GM18499 (cell line): ENCODE data around the gene LSM12.
"Not testable (repeated sequence)": the region's sequence is repeated elsewhere in the genome, so short reads cannot be mapped to it uniquely, and the experiment has no call there.

ENCODE experiments used
- ATAC-seq: cut with Tn5 transposase; IDR thresholded peaks from one replicate; pipeline ENCODE4 v1.9.1; 2021; ENCODE audit warnings: moderate number of reproducible peaks; ENCODE audit not compliant: insufficient read depth, unreplicated experiment

Gene LSM12

DNA sequence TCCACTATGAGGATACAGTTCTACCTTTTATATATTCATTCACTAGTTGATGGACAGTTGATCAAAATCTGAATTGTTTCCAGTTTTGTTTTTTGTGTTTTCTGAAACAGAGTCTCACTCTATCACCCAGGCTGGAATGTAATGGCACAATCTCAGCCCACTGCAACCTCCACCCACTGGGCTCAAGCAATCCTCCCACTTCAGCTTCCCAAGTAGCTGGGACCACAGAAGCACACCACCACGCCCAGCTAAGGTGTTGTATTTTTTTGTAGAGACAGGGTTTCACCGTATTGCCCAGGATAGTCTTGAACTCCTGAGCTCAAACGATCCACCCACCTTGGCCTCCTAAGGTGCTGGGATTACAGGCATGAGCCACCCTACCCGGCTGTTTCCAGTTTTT lies 21.0 kb downstream of the LSM12 start:
- ATAC-seq, result no peak

GRCh38 chr17:44044071-44044470 lies 22.4 kb downstream of the LSM12 start:
- no peak for ATAC-seq

GRCh38 chr17:44043272-44043696 lies 23.2 kb downstream of the LSM12 start:
- ATAC-seq, result no peak

- ATAC-seq, result no peak
These were observed 26.4 kb downstream of the LSM12 start for GRCh38 chr17:44039829-44040635.

DNA sequence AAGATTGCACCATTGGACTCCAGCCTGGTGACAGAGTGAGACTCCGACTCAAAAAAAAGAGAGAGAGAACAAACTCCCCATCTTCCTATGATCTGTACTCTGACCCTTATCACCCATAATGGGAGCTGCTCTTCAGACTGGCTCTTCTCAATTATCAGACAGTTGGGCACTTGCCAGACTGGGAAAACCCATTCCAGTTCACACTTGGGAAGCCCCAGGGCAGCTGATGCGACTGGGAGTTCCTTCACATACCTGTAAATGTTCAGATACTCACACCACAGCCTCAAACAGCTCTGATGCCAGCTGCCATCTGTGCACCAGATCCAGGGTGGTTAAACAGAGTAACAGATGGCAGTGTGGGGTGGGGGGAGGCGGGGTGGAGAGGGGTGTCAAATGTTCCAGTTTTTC lies 27.9 kb downstream of the LSM12 start:
- ATAC-seq, result no peak

DNA sequence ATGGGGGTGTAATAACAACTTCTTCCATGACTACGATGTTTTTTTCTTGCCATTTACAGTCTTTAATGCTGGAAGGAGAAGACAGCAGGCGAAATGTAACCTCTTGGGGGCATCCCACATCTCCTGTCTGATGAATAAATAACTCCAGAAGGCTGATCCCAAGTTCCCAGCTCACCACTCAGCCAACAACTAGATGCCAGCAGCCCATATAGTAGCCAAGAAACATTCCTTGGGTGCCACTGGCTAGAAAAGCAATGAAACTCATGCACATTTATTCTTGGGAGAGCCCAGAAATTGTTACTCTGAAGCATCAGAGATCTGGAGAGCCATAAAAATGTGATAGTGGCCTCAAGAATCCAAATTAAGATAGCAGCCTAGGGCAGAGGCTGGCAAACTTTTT lies 29.0 kb downstream of the LSM12 start:
- no peak for ATAC-seq

GRCh38 chr17:44034688-44035087 lies 31.8 kb downstream of the LSM12 start:
- ATAC-seq, result not testable (repeated sequence)

- no peak for ATAC-seq
These were observed 32.5 kb downstream of the LSM12 start for GRCh38 chr17:44033861-44034408.

DNA sequence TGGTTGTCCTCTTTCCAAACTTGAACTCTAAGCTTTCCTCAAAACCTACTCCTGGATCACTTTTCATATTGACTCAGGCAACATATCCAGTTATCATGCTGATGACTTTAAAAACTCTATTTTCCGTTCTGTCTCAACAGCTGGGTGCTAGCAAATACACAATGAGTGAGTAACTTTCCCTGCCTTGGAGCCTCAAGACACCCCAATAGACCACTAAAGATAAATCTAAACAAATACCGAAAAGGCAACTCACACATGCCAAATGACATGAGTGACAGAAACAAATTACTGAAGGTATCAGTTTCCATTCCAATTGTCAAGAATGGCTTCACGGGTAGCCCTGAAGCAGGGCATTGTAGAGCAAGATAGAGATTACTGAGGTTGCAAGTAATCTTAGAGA lies 36.0 kb downstream of the LSM12 start:
- no peak for ATAC-seq

DNA sequence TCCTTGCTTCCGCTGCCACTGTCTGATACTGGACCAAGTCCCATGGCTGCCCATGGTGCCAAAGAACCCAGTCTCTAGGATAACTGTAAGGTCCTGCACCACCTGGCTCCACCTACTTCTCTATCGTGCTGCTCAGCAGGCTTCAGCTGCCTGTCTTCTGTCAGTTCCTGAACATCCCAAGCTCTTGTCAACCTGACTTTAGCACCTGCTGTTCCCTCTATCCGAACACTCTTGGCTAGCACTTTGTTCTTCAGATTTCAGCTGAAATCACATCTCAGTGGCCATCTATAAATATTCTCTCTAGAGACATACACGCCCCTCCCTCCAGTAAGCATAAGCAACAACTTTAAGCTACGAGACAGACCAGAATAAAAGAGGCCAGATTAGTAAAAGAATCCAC lies 36.7 kb downstream of the LSM12 start:
- no peak for ATAC-seq

DNA sequence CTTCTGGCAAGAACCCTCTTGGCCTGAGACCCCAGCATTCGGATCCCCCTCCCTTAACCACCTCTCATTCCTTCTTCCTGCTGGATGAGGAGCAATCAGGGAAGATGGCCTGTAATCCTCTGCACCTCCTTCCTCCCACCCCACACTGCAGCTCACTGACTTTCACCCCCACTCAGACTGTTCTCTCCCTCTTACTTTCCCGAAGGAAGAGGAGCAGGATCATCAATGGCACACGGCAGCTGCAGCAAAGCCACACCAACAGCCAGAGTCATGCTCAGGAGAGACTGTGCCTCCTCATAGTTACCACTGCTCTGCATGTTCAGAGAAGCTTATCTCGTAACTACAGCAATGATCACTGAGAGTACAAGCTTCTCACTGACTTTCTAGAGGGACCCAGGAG lies 41.6 kb downstream of the LSM12 start:
- no peak for ATAC-seq

- no peak for ATAC-seq
These were observed 42.2 kb downstream of the LSM12 start for GRCh38 chr17:44024271-44024663.

- no peak for ATAC-seq
These were observed 42.8 kb downstream of the LSM12 start for GRCh38 chr17:44023545-44024270.

DNA sequence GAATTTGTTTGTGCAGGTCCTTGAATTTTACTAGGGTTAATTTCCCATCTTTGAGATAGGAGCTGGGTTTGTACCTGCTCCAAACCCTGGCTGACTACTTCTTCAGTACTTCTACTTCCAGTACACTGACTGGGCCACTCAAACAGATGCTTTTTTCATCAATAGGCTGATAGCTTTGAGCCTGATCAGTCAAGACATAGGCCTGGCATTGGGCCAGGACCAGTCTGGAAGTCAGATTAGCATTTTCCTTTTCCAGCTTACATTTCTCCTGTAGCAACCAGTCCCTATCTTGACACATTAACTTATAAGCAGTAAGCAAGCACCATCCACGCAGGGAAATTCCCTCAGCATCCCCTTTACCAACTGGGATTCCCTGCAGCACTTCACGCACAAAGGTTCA lies 44.2 kb downstream of the LSM12 start:
- no peak for ATAC-seq

- not testable (repeated sequence) for ATAC-seq
These were observed 45.2 kb downstream of the LSM12 start for GRCh38 chr17:44021227-44021626.

GRCh38 chr17:44014437-44015172 lies 51.9 kb downstream of the LSM12 start, which contains the start of gene TMEM101:
TSS of gene TMEM101 (minus strand) at chr17:44014963. CDS start at chr17:44014952, 11 bp downstream.
- ATAC-seq, result no peak

DNA sequence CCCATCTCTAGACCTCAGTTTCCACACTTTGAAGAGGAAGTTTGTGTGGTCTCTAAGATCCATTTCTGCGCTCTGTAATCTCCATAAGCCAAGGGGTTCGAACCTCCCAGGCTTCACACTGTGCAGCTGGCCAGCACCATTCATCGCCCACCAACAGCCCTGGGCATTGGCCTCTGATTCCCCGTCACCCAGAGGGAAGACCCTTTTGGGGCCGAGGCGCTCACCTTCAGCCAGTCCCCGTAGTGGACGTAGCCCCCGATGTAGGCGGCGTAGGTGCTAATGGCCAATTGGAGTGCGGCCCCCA lies 52.4 kb downstream of the LSM12 start:
- ATAC-seq, result no peak

- ATAC-seq, result no peak
These were observed 53.6 kb downstream of the LSM12 start for GRCh38 chr17:44012874-44013273.

- ATAC-seq, result no peak
These were observed 54.1 kb downstream of the LSM12 start for GRCh38 chr17:44012391-44012790.

GRCh38 chr17:44011876-44012275 lies 54.6 kb downstream of the LSM12 start:
- ATAC-seq, result no peak
